ENCODE measurements around the gene RUSC1. TPM values are rescaled to one million over a fixed set of nuclear protein-coding genes. Genes with fewer than 3 reads are reported as not detected.

Gene RUSC1
- total RNA-seq, 1 experiment from 2014 or later = 68.8 TPM

DNA sequence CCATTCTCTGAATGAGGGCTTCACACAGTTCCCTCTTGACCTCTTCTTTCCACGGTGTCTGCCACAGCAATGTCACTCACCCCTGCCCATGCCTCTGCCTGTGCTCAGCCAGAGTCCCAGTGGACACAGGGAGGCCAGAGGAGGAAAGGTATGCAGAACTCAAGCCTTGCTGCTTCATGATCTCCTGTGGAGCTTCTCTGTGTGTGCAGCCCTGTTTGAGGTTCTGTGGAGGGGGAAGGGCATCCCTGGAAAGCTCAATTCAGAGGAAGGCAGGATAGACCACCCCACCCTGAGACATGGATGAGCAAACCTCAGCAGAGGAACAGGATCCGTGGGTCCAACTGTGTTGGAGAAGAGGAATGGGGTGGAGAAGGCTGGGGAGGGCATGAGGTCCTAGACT lies 41.4 kb upstream of the RUSC1 start:
- Mint-ChIP-seq H3K4me3 (no peak overlapping the region), H3K9me3 (no peaks in the 10 kb centered on the region), H3K36me3 (peaks cover 7% of the 10 kb centered on the region; the same call in 1 of the 2 replicates), H3K27ac (no peak overlapping the region), H3K4me1 (peaks cover 22% of the 10 kb centered on the region), H3K27me3 (ENCODE audit: low read depth) (peaks cover 18% of the 10 kb centered on the region)
- POLR2A ChIA-PET = no interaction called here
- CTCF ChIA-PET = interaction anchor here (1.7 to 4.0 kb wide), 6 partner anchors 13 to 43 kb away, joined by 8 to 75 read pairs (median 21); partner anchors contain the start of genes ENTREP3, FDPS and RUSC1
- no peak for TF ChIP-seq TCF7 (CRISPR knock-in tag; IDR thresholded peaks at IDR 0.05; ENCODE audit: low read depth)
- TF ChIP-seq HMGXB4 (CRISPR knock-in tag; IDR thresholded peaks at IDR 0.05) = no peak
- no peak for TF ChIP-seq TEAD1 (CRISPR knock-in tag; IDR thresholded peaks at IDR 0.05)
- TF ChIP-seq NR1H2 (CRISPR knock-in tag; IDR thresholded peaks at IDR 0.05) = no peak
- TF ChIP-seq ERG (CRISPR knock-in tag; IDR thresholded peaks at IDR 0.05) = no peak
- TF ChIP-seq, protein P1, sequence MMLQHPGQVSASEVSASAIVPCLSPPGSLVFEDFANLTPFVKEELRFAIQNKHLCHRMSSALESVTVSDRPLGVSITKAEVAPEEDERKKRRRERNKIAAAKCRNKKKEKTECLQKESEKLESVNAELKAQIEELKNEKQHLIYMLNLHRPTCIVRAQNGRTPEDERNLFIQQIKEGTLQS (CRISPR knock-in tag; conservative IDR thresholded peaks at IDR 0.05) = no peak
- TF ChIP-seq, protein P2, sequence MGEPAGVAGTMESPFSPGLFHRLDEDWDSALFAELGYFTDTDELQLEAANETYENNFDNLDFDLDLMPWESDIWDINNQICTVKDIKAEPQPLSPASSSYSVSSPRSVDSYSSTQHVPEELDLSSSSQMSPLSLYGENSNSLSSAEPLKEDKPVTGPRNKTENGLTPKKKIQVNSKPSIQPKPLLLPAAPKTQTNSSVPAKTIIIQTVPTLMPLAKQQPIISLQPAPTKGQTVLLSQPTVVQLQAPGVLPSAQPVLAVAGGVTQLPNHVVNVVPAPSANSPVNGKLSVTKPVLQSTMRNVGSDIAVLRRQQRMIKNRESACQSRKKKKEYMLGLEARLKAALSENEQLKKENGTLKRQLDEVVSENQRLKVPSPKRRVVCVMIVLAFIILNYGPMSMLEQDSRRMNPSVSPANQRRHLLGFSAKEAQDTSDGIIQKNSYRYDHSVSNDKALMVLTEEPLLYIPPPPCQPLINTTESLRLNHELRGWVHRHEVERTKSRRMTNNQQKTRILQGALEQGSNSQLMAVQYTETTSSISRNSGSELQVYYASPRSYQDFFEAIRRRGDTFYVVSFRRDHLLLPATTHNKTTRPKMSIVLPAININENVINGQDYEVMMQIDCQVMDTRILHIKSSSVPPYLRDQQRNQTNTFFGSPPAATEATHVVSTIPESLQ (CRISPR knock-in tag; IDR thresholded peaks at IDR 0.05) = no peak
- no peak for TF ChIP-seq ATF1 (CRISPR knock-in tag; IDR thresholded peaks at IDR 0.05)
- no peak for TF ChIP-seq ELF4 (CRISPR knock-in tag; IDR thresholded peaks at IDR 0.05; ENCODE audit: low read depth)
- TF ChIP-seq GTF2I (CRISPR knock-in tag; conservative IDR thresholded peaks at IDR 0.05) = no peak
- TF ChIP-seq FOXK1 (CRISPR knock-in tag; IDR thresholded peaks at IDR 0.05) = no peak
- TF ChIP-seq ZBTB21 (CRISPR knock-in tag; IDR thresholded peaks at IDR 0.05; ENCODE audit: borderline replicate concordance) = no peak
- DNase-seq (ENCODE audit: low spot score) (no peak), ATAC-seq (no peak)

GRCh38 chr1:155282488-155283091 lies 38.1 kb upstream of the RUSC1 start:
- H3K27me3 Mint-ChIP-seq (ENCODE audit: low read depth) = no peaks in the 10 kb centered on the region

More at GRCh38 chr1:155282488-155283091, 38.1 kb upstream of the RUSC1 start:
- ChIA-PET POLR2A (no interaction called here), CTCF (interaction anchor here (3.0 kb wide), 1 partner anchor 32 kb away, joined by 10 read pairs; no protein-coding TSS in a partner anchor)
- no peak for DNase-seq (ENCODE audit: low spot score)
- TF ChIP-seq FOXP4 (CRISPR knock-in tag; IDR thresholded peaks at IDR 0.05) = no peak
- TF ChIP-seq JAZF1 (CRISPR knock-in tag; IDR thresholded peaks at IDR 0.05) = no peak
- TF ChIP-seq NFYB (CRISPR knock-in tag; conservative IDR thresholded peaks at IDR 0.05; ENCODE audit: low read depth) = no peak
- TF ChIP-seq TEAD4 (CRISPR knock-in tag; IDR thresholded peaks at IDR 0.05) = no peak
- TF ChIP-seq RORB (CRISPR knock-in tag; IDR thresholded peaks at IDR 0.05) = no peak
- TF ChIP-seq ZNF219 (CRISPR knock-in tag; IDR thresholded peaks at IDR 0.05; ENCODE audit: borderline replicate concordance) = no peak
- no peak for TF ChIP-seq NR1H2 (CRISPR knock-in tag; IDR thresholded peaks at IDR 0.05)
- TF ChIP-seq, protein P3, sequence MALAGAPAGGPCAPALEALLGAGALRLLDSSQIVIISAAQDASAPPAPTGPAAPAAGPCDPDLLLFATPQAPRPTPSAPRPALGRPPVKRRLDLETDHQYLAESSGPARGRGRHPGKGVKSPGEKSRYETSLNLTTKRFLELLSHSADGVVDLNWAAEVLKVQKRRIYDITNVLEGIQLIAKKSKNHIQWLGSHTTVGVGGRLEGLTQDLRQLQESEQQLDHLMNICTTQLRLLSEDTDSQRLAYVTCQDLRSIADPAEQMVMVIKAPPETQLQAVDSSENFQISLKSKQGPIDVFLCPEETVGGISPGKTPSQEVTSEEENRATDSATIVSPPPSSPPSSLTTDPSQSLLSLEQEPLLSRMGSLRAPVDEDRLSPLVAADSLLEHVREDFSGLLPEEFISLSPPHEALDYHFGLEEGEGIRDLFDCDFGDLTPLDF (CRISPR knock-in tag; IDR thresholded peaks at IDR 0.05) = no peak
- TF ChIP-seq NFATC4 (CRISPR knock-in tag; IDR thresholded peaks at IDR 0.05) = no peak
- no peak for TF ChIP-seq ZNF121 (CRISPR knock-in tag; IDR thresholded peaks at IDR 0.05)
- H3K9me3 Mint-ChIP-seq = no peaks in the 10 kb centered on the region
- peaks cover 7% of the 10 kb centered on the region; the same call in 1 of the 2 replicates for H3K36me3 Mint-ChIP-seq
- peaks cover 13% of the 10 kb centered on the region for H3K4me1 Mint-ChIP-seq
- no peak for ATAC-seq
- no peak overlapping the region for H3K4me3 Mint-ChIP-seq
- no peak overlapping the region for H3K27ac Mint-ChIP-seq

Data from WTC11 (cell line).